WERI-Rb-1 (cell line): ENCODE data around the gene F13B.
"Not testable (repeated sequence)": the region's sequence is repeated elsewhere in the genome, so short reads cannot be mapped to it uniquely, and the experiment has no call there.

Experiments
- DNase-seq: peaks from one replicate; pipeline ENCODE4 v3.0.0-alpha.2; 2020
- H3K27ac ChIP-seq: fragments of 250-450 bp; sonication (Bioruptor Pico); 2 replicates; pipeline ENCODE4 v1.5.1; 2020; ENCODE audit warnings: mild to moderate bottlenecking, moderate library complexity
- H3K27me3 ChIP-seq: fragments of 250-450 bp; sonication (Bioruptor Pico); 2 replicates; pipeline ENCODE4 v1.5.1; 2021; ENCODE audit warnings: mild to moderate bottlenecking, low read depth, moderate library complexity; ENCODE audit not compliant: insufficient read depth, severe bottlenecking
- H3K36me3 ChIP-seq: fragments of 250-450 bp; sonication (Bioruptor Pico); 2 replicates; pipeline ENCODE4 v1.5.1; 2020; ENCODE audit warnings: mild to moderate bottlenecking, moderate library complexity
- H3K4me3 ChIP-seq: 2 replicates; pipeline ENCODE4 v1.5.1; 2011; ENCODE audit warnings: low read depth, mild to moderate bottlenecking, control low read depth, low read length
- H3K9me3 ChIP-seq: fragments of 250-450 bp; sonication (Bioruptor Pico); 2 replicates; pipeline ENCODE4 v1.5.1; 2021; ENCODE audit warnings: mild to moderate bottlenecking, moderate library complexity; ENCODE audit not compliant: severe bottlenecking
- CTCF ChIP-seq: IDR thresholded peaks from 2 replicates; pipeline ENCODE4 v1.5.1; 2011; ENCODE audit warnings: low read depth, mild to moderate bottlenecking, control low read depth, inconsistent platforms, low read length

F13B gene

GRCh38 chr1:197041486-197042353 is 25.3 kb downstream of the F13B start:
- Histone ChIP-seq H3K36me3 (no peaks in the 10 kb centered on the region), H3K27ac (no peak overlapping the region), H3K27me3 (no peaks in the 10 kb centered on the region), H3K9me3 (no peaks in the 10 kb centered on the region), H3K4me3 (no peak overlapping the region)
- DNase-seq, result no peak
- TF ChIP-seq CTCF, result no peak

DNA sequence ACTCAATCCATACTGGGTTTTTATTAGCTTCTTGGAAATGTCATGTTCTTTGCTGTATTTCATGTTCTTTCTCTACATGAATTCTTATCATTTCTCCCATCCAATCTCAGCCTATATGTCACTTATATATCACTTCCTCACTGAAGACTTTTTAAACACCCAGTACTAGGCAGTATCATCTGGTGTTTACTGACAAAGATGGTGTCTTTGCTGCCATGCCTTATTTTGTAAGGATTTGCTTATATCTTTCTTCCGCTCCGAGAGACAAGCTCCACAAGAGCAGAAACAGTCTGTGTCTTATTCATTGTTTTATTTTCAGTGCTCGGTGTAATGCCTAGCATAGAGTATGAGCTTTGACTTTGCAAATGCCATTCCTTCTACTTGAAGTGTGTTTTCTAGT is 30.2 kb downstream of the F13B start:
- Histone ChIP-seq H3K9me3 (no peaks in the 10 kb centered on the region), H3K27me3 (no peaks in the 10 kb centered on the region), H3K27ac (no peak overlapping the region), H3K4me3 (no peak overlapping the region), H3K36me3 (no peaks in the 10 kb centered on the region)
- DNase-seq, result no peak
- TF ChIP-seq CTCF, result no peak

DNA sequence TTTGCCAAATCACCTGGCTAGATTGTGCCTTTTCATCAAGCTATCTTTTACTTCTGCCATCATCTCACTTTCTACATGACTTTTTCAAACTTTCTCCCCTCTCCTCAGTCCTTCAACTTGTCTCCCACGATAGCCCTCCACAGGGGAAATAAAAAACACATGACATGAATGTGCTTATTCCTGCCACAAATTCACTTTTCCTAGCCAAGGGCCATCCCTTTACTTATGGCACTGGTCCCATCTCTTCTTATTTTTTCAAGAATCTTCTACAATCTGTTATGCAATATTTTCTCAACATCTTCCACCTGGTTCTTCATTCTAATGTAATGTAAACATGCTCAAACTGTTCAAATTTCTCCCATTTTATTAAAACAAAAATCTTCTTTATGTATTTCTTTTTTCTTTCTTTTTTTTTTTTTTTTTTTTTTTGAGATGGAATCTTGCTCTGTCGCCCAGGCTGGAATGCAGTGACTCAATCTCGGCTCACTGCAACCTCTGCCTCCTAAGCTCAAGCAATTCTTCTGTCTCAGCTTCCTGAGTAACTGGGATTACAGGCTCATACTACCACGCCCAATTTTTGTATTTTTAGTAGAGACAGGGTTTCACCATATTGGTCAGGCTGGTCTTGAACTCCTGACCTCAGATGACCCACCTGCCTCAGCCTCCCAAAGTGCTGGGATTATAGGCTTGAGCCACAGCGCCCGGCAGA is 32.3 kb downstream of the F13B start:
- H3K27me3 ChIP-seq, H3K4me3 ChIP-seq, DNase-seq, H3K36me3 ChIP-seq, H3K9me3 ChIP-seq, H3K27ac ChIP-seq: not testable (repeated sequence)

GRCh38 chr1:197029749-197030148 is 37.3 kb downstream of the F13B start:
- no peaks in the 10 kb centered on the region for H3K27me3 ChIP-seq
- no peak for TF ChIP-seq CTCF
- H3K4me3 ChIP-seq, result no peak overlapping the region
- DNase-seq, result no peak
- H3K36me3 ChIP-seq, result no peaks in the 10 kb centered on the region
- no peaks in the 10 kb centered on the region for H3K9me3 ChIP-seq
- no peak overlapping the region for H3K27ac ChIP-seq

GRCh38 chr1:197027359-197027758 is 39.7 kb downstream of the F13B start:
- no peak for DNase-seq
- Histone ChIP-seq H3K9me3 (no peaks in the 10 kb centered on the region), H3K27ac (no peak overlapping the region), H3K36me3 (no peaks in the 10 kb centered on the region), H3K27me3 (no peaks in the 10 kb centered on the region), H3K4me3 (no peak overlapping the region)
- no peak for TF ChIP-seq CTCF

DNA sequence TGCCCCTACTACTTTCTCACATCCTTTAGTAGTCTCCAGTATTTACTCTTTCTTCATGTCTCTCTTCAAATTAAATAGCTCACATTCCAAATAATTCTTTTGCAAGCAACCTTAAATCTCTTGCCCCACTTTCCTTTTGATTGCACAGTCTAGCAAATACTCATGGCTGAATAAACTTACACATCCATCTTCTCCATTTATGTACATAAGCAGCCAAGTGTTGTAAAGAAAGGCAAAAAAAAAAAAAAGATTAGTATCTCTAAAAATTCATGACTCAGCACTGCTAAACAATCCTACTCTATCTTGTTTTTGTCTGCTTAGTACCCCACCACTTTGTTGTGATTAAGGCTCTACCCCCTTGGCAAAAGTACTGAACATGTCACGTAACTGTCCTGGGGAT is 42.6 kb downstream of the F13B start:
- Histone ChIP-seq H3K36me3 (no peaks in the 10 kb centered on the region), H3K9me3 (no peaks in the 10 kb centered on the region), H3K27ac (no peak overlapping the region), H3K4me3 (no peak overlapping the region), H3K27me3 (no peaks in the 10 kb centered on the region)
- no peak for DNase-seq
- no peak for TF ChIP-seq CTCF
